LNCaP clone FGC (cell line): ENCODE data around the gene MAB21L1.

Experiments
- DNase-seq: peaks from one replicate; pipeline ENCODE4 v3.0.0-alpha.2; 2011; ENCODE audit warnings: low read depth
- H3K4me3 ChIP-seq: 2 replicates; pipeline ENCODE4 v1.5.1; 2011; ENCODE audit warnings: mild to moderate bottlenecking, low read depth, low read length, control low read depth
- TF ChIP-seq, protein P1 (sequence below): IDR thresholded peaks from 2 replicates; pipeline ENCODE4 v1.5.1; 2012; ENCODE audit warnings: mild to moderate bottlenecking; ENCODE audit not compliant: control insufficient read depth, insufficient read depth; ENCODE audit errors: extremely low read depth

MAB21L1 gene

GRCh38 chr13:35496006-35496405, 19.5 kb upstream of the MAB21L1 start:
- TF ChIP-seq, protein P1, sequence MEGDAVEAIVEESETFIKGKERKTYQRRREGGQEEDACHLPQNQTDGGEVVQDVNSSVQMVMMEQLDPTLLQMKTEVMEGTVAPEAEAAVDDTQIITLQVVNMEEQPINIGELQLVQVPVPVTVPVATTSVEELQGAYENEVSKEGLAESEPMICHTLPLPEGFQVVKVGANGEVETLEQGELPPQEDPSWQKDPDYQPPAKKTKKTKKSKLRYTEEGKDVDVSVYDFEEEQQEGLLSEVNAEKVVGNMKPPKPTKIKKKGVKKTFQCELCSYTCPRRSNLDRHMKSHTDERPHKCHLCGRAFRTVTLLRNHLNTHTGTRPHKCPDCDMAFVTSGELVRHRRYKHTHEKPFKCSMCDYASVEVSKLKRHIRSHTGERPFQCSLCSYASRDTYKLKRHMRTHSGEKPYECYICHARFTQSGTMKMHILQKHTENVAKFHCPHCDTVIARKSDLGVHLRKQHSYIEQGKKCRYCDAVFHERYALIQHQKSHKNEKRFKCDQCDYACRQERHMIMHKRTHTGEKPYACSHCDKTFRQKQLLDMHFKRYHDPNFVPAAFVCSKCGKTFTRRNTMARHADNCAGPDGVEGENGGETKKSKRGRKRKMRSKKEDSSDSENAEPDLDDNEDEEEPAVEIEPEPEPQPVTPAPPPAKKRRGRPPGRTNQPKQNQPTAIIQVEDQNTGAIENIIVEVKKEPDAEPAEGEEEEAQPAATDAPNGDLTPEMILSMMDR: no peak
- no peak for DNase-seq
- H3K4me3 ChIP-seq: no peak overlapping the region

DNA sequence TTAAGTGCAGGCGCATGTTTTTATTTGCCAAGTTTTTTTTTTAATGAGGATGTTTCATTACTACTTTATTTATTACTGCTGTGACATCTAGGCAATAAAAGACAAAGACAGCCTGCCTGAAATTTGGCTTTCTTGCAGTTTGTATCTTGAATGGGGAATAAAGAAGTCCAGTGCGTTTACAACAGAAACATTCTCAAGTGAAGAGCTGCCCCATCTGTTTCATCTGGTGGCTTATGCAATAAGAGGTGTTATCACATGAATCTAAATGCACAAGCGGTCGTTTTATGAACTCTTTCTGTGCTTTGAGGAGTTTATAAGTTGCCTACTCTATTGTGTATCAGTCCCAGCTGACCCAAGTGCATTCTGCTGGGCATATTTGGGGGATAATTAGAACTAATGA, 12.6 kb upstream of the MAB21L1 start:
- H3K4me3 ChIP-seq: no peak overlapping the region
- no peak for DNase-seq
- TF ChIP-seq, protein P1: no peak

DNA sequence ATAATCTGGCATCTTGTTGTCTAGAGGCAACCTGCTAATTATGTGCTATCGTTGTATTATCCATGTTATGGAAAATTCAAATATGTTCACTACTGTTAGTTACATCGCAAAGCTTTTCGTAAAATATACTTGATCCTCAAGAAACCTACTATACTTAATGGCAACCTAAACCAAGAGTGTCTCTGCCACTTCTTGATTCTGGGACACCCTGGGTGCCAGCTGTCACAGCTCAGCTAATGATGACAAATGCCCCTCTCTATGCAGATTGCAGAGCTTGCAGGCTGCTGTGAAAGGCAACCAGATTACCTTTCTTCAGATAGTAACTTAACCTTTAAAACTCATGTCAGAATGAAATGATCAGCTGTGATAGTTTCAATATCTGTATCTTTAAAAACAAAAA, 8.9 kb upstream of the MAB21L1 start:
- DNase-seq: no peak
- TF ChIP-seq, protein P1: no peak
- H3K4me3 ChIP-seq: no peak overlapping the region

DNA sequence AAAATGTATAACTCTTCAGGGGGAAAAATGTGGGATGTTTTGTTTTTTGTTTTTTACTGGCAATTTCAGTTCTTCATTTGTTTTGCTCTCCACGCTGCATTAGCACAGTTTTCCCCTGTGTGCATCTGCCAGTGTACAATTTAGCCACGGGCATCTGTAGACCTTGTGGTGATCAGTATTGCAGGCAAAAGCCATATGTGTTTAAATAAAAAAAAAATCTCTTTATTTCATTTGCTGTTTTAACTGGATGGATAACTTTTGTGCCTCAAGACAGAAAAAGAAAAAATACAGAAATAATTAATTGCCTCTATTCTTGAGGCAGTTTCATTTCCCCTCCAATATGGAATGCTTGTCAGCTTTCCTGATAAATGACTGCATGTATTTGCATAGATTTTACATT, 7.9 kb upstream of the MAB21L1 start:
- DNase-seq: no peak
- TF ChIP-seq, protein P1: no peak
- no peak overlapping the region for H3K4me3 ChIP-seq

GRCh38 chr13:35483761-35484160, 7.3 kb upstream of the MAB21L1 start:
- DNase-seq: no peak
- TF ChIP-seq, protein P1: no peak
- H3K4me3 ChIP-seq: no peak overlapping the region

GRCh38 chr13:35482527-35482926, 6.0 kb upstream of the MAB21L1 start:
- TF ChIP-seq, protein P1: no peak
- no peak for DNase-seq
- no peak overlapping the region for H3K4me3 ChIP-seq

GRCh38 chr13:35481777-35482176, 5.3 kb upstream of the MAB21L1 start:
- no peak for DNase-seq
- TF ChIP-seq, protein P1: no peak
- H3K4me3 ChIP-seq: no peak overlapping the region
